ENCODE measurements around the gene SMARCC1. TPM values are rescaled to one million over a fixed set of nuclear protein-coding genes. Genes with fewer than 3 reads are reported as not detected.

Gene SMARCC1
- total RNA-seq, 1 donor from 2014 or later: 146 TPM

GRCh38 chr3:47605652-47606051 lies 176.0 kb downstream of the SMARCC1 start:
- H3K36me3 Mint-ChIP-seq (ENCODE audit: low read depth, unreplicated experiment): peaks cover 29% of the 10 kb centered on the region
- Histone ChIP-seq H3K27me3 (ENCODE audit: insufficient read depth, low read length) (no peaks in the 10 kb centered on the region), H2AFZ (ENCODE audit: low read depth, low read length) (no peak overlapping the region), H3K9ac (ENCODE audit: low read length) (no peak overlapping the region), H3K4me3 (ENCODE audit: insufficient read depth, low read depth, low read length) (no peak overlapping the region), H4K20me1 (ENCODE audit: insufficient read depth, low read length) (peaks cover 59% of the 10 kb centered on the region), H3K36me3 (ENCODE audit: insufficient read depth, low read length) (peaks cover 32% of the 10 kb centered on the region), H3K27ac (ENCODE audit: low read depth, low read length) (no peak overlapping the region), H3K9me3 (ENCODE audit: insufficient read depth, low read depth, low read length) (no peaks in the 10 kb centered on the region), H3K4me2 (ENCODE audit: low read length) (peak overlapping the region; percentile 28), H3K4me1 (ENCODE audit: insufficient read depth, low read length) (peaks cover 11% of the 10 kb centered on the region), H3K79me2 (ENCODE audit: insufficient read depth, low read length) (peaks cover 11% of the 10 kb centered on the region)
- no peaks in the 10 kb centered on the region for H3K27me3 Mint-ChIP-seq (ENCODE audit: low read depth, unreplicated experiment)
- no peak overlapping the region for H3K4me3 Mint-ChIP-seq (ENCODE audit: unreplicated experiment)
- H3K9me3 Mint-ChIP-seq (ENCODE audit: unreplicated experiment): no peaks in the 10 kb centered on the region
- TF ChIP-seq CTCF (IDR thresholded peaks at IDR 0.05; ENCODE audit: insufficient read depth, low read depth, low read length) (no peak), EZH2 (IDR thresholded peaks at IDR 0.05; ENCODE audit: insufficient read depth, low read length) (no peak)
- H3K27ac Mint-ChIP-seq (ENCODE audit: unreplicated experiment): peak overlapping the region; percentile 83
- H3K4me1 Mint-ChIP-seq (ENCODE audit: low read depth, unreplicated experiment): peaks cover 34% of the 10 kb centered on the region
- DNase-seq (ENCODE audit: low read depth) (peak; percentile 69), FAIRE-seq (no peak)

- H3K27ac Mint-ChIP-seq (ENCODE audit: unreplicated experiment): peak overlapping the region; percentile 58
- no peak for TF ChIP-seq CTCF (IDR thresholded peaks at IDR 0.05; ENCODE audit: insufficient read depth, low read depth, low read length)
- no peak for TF ChIP-seq EZH2 (IDR thresholded peaks at IDR 0.05; ENCODE audit: insufficient read depth, low read length)
- no peak overlapping the region for H3K4me3 Mint-ChIP-seq (ENCODE audit: unreplicated experiment)
- Histone ChIP-seq H3K27ac (ENCODE audit: low read depth, low read length) (no peak overlapping the region), H3K9me3 (ENCODE audit: insufficient read depth, low read depth, low read length) (no peaks in the 10 kb centered on the region), H4K20me1 (ENCODE audit: insufficient read depth, low read length) (peaks cover 63% of the 10 kb centered on the region), H3K36me3 (ENCODE audit: insufficient read depth, low read length) (peaks cover 24% of the 10 kb centered on the region), H3K27me3 (ENCODE audit: insufficient read depth, low read length) (no peaks in the 10 kb centered on the region), H3K9ac (ENCODE audit: low read length) (no peak overlapping the region), H3K79me2 (ENCODE audit: insufficient read depth, low read length) (peaks cover 14% of the 10 kb centered on the region), H3K4me1 (ENCODE audit: insufficient read depth, low read length) (peaks cover 11% of the 10 kb centered on the region), H2AFZ (ENCODE audit: low read depth, low read length) (no peak overlapping the region), H3K4me3 (ENCODE audit: insufficient read depth, low read depth, low read length) (no peak overlapping the region), H3K4me2 (ENCODE audit: low read length) (no peak overlapping the region)
- peaks cover 31% of the 10 kb centered on the region for H3K4me1 Mint-ChIP-seq (ENCODE audit: low read depth, unreplicated experiment)
- H3K36me3 Mint-ChIP-seq (ENCODE audit: low read depth, unreplicated experiment): peaks cover 19% of the 10 kb centered on the region
- FAIRE-seq: no peak
- H3K9me3 Mint-ChIP-seq (ENCODE audit: unreplicated experiment): no peaks in the 10 kb centered on the region
- no peak for DNase-seq (ENCODE audit: low read depth)
- H3K27me3 Mint-ChIP-seq (ENCODE audit: low read depth, unreplicated experiment): no peaks in the 10 kb centered on the region
Observed at GRCh38 chr3:47604145-47604544, 177.5 kb downstream of the SMARCC1 start.

GRCh38 chr3:47603332-47603731 lies 178.4 kb downstream of the SMARCC1 start:
- Mint-ChIP-seq H3K27ac (ENCODE audit: unreplicated experiment) (peak overlapping the region; percentile 47), H3K36me3 (ENCODE audit: low read depth, unreplicated experiment) (peaks cover 12% of the 10 kb centered on the region), H3K27me3 (ENCODE audit: low read depth, unreplicated experiment) (no peaks in the 10 kb centered on the region), H3K4me3 (ENCODE audit: unreplicated experiment) (no peak overlapping the region), H3K9me3 (ENCODE audit: unreplicated experiment) (no peaks in the 10 kb centered on the region), H3K4me1 (ENCODE audit: low read depth, unreplicated experiment) (peaks cover 31% of the 10 kb centered on the region)
- H3K4me1 ChIP-seq (ENCODE audit: insufficient read depth, low read length): peaks cover 11% of the 10 kb centered on the region
- H3K79me2 ChIP-seq (ENCODE audit: insufficient read depth, low read length): peaks cover 14% of the 10 kb centered on the region
- DNase-seq (ENCODE audit: low read depth): no peak
- H3K4me2 ChIP-seq (ENCODE audit: low read length): no peak overlapping the region
- no peak for TF ChIP-seq CTCF (IDR thresholded peaks at IDR 0.05; ENCODE audit: insufficient read depth, low read depth, low read length)
- no peak for TF ChIP-seq EZH2 (IDR thresholded peaks at IDR 0.05; ENCODE audit: insufficient read depth, low read length)
- H4K20me1 ChIP-seq (ENCODE audit: insufficient read depth, low read length): peaks cover 65% of the 10 kb centered on the region
- H3K4me3 ChIP-seq (ENCODE audit: insufficient read depth, low read depth, low read length): no peak overlapping the region
- H2AFZ ChIP-seq (ENCODE audit: low read depth, low read length): no peak overlapping the region
- H3K9me3 ChIP-seq (ENCODE audit: insufficient read depth, low read depth, low read length): no peaks in the 10 kb centered on the region
- H3K36me3 ChIP-seq (ENCODE audit: insufficient read depth, low read length): peaks cover 17% of the 10 kb centered on the region
- H3K27me3 ChIP-seq (ENCODE audit: insufficient read depth, low read length): no peaks in the 10 kb centered on the region
- no peak overlapping the region for H3K9ac ChIP-seq (ENCODE audit: low read length)
- no peak for FAIRE-seq
- no peak overlapping the region for H3K27ac ChIP-seq (ENCODE audit: low read depth, low read length)
